ENCODE measurements around the gene AFMID. TPM values are rescaled to one million over a fixed set of nuclear protein-coding genes. Genes with fewer than 3 reads are reported as not detected.
A peak's percentile ranks its signal among the peaks of the same experiment; 100 is the strongest.

Gene AFMID
- total RNA-seq, 4 donors from 2014 or later: 16.5 to 44.3 (median 30.3) TPM

DNA sequence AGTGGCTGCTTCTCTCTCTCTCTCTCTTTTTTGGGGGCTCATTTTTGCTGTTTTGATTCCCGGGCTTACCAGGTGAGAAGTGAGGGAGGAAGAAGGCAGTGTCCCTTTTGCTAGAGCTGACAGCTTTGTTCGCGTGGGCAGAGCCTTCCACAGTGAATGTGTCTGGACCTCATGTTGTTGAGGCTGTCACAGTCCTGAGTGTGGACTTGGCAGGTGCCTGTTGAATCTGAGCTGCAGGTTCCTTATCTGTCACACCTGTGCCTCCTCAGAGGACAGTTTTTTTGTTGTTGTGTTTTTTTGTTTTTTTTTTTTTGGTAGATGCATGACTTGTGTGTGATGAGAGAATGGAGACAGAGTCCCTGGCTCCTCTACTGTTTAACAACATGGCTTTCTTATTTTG, 36.6 kb downstream of the AFMID start:
- Histone ChIP-seq H3K27me3 (peaks cover 0 to 7% (median 0%) of the 10 kb centered on the region in 4 donors), H3K4me3 (no peak overlapping the region), H3K4me1 (peaks cover 0 to 12% (median 9%) of the 10 kb centered on the region in 3 donors), H3K27ac (peak overlapping the region in 2 of 4 donors; percentile 33 to 51), H3K36me3 (peaks cover 0 to 17% (median 0%) of the 10 kb centered on the region in 3 donors), H3K9me3 (no peaks in the 10 kb centered on the region)
- intact Hi-C loops (cut with DNase I): no loop called here
- 71 to 90% methylated on average over 3 of the region's 3 CpGs for WGBS, 2 donors
- TF ChIP-seq, protein P1, sequence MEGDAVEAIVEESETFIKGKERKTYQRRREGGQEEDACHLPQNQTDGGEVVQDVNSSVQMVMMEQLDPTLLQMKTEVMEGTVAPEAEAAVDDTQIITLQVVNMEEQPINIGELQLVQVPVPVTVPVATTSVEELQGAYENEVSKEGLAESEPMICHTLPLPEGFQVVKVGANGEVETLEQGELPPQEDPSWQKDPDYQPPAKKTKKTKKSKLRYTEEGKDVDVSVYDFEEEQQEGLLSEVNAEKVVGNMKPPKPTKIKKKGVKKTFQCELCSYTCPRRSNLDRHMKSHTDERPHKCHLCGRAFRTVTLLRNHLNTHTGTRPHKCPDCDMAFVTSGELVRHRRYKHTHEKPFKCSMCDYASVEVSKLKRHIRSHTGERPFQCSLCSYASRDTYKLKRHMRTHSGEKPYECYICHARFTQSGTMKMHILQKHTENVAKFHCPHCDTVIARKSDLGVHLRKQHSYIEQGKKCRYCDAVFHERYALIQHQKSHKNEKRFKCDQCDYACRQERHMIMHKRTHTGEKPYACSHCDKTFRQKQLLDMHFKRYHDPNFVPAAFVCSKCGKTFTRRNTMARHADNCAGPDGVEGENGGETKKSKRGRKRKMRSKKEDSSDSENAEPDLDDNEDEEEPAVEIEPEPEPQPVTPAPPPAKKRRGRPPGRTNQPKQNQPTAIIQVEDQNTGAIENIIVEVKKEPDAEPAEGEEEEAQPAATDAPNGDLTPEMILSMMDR (IDR thresholded peaks at IDR 0.05): no peak
- DNase-seq: no peak

DNA sequence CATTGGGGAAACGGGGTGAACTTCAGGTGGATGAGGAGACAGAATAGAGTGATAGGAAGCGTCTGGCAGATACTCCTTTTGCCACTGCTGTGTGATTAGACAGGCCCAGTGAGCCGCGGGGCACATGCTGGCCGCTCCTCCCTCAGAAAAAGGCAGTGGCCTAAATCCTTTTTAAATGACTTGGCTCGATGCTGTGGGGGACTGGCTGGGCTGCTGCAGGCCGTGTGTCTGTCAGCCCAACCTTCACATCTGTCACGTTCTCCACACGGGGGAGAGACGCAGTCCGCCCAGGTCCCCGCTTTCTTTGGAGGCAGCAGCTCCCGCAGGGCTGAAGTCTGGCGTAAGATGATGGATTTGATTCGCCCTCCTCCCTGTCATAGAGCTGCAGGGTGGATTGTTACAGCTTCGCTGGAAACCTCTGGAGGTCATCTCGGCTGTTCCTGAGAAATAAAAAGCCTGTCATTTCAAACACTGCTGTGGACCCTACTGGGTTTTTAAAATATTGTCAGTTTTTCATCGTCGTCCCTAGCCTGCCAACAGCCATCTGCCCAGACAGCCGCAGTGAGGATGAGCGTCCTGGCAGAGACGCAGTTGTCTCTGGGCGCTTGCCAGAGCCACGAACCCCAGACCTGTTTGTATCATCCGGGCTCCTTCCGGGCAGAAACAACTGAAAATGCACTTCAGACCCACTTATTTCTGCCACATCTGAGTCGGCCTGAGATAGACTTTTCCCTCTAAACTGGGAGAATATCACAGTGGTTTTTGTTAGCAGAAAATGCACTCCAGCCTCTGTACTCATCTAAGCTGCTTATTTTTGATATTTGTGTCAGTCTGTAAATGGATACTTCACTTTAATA, 37.3 kb downstream of the AFMID start:
- Histone ChIP-seq H3K27ac (no peak overlapping the region), H3K36me3 (peaks cover 0 to 17% (median 0%) of the 10 kb centered on the region in 3 donors), H3K9me3 (no peaks in the 10 kb centered on the region), H3K4me1 (peaks cover 0 to 12% (median 9%) of the 10 kb centered on the region in 3 donors), H3K4me3 (no peak overlapping the region), H3K27me3 (peaks cover 0 to 14% (median 0%) of the 10 kb centered on the region in 4 donors)
- no peak for DNase-seq
- intact Hi-C loops (cut with DNase I): no loop called here
- WGBS, 2 donors: 70 to 84% methylated on average over 22 to 23 of the region's 27 CpGs
- no peak for TF ChIP-seq POLR2A (IDR thresholded peaks at IDR 0.05)
- TF ChIP-seq, protein P1 (IDR thresholded peaks at IDR 0.05): no peak

DNA sequence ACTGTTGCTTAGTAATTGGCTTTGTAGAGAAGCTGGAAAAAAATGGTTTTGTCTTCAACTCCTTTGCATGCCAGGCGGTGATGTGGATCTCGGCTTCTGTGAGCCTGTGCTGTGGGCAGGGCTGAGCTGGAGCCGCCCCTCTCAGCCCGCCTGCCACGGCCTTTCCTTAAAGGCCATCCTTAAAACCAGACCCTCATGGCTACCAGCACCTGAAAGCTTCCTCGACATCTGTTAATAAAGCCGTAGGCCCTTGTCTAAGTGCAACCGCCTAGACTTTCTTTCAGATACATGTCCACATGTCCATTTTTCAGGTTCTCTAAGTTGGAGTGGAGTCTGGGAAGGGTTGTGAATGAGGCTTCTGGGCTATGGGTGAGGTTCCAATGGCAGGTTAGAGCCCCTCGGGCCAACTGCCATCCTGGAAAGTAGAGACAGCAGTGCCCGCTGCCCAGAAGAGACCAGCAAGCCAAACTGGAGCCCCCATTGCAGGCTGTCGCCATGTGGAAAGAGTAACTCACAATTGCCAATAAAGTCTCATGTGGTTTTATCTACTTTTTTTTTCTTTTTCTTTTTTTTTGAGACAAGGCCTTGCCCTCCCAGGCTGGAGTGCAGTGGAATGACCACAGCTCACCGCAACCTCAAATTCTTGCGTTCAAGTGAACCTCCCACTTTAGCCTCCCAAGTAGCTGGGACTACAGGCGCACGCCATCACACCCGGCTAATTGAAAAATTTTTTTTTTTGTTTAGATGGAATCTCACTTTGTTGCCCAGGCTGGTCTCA, 38.1 kb downstream of the AFMID start:
- peaks cover 0 to 12% (median 9%) of the 10 kb centered on the region in 3 donors for H3K4me1 ChIP-seq
- H3K4me3 ChIP-seq: no peak overlapping the region
- peaks cover 0 to 22% (median 0%) of the 10 kb centered on the region in 4 donors for H3K27me3 ChIP-seq
- TF ChIP-seq, protein P1 (IDR thresholded peaks at IDR 0.05): no peak
- no peak for TF ChIP-seq POLR2A (IDR thresholded peaks at IDR 0.05)
- H3K27ac ChIP-seq: no peak overlapping the region
- 95% methylated on average over 13 to 15 of the region's 16 CpGs for WGBS, 2 donors
- H3K9me3 ChIP-seq: no peaks in the 10 kb centered on the region
- H3K36me3 ChIP-seq: peaks cover 0 to 17% (median 0%) of the 10 kb centered on the region in 3 donors
- intact Hi-C loops (cut with DNase I): no loop called here
- no peak for DNase-seq

DNA sequence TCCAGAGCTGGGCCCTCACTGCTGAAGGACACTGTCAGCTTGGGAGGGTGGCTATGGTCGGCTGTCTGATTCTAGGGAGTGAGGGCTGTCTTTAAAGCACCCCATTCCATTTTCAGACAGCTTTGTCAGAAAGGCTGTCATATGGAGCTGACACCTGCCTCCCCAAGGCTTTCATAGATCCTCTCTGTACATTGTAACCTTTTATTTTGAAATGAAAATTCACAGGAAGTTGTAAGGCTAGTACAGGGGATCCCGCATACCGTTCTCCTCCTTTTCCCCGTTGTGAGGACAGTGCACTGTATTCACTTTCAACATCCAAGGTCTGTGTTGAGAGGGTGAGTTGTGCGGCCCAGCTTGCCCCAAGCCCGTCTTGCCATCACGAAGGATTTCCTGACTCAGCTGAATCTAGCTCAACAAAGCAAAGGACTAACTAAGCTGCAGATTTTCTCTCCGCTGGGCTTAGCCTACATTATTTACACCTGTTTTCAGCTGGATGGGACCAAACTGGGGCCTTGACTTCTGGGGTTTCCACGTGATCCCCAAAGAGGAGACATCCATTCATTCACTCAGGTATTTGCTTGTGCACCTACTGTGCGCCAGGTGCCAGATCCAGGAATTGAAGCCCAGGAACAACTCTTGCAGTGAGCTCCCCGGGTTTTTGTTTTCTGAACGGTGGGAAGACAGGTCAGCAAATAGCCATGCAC, 39.0 kb downstream of the AFMID start:
- no peak overlapping the region for H3K4me3 ChIP-seq
- H3K9me3 ChIP-seq: no peaks in the 10 kb centered on the region
- peaks cover 0 to 31% (median 4%) of the 10 kb centered on the region in 4 donors for H3K27me3 ChIP-seq
- WGBS, 2 donors: 62 to 76% methylated on average over 11 of the region's 12 CpGs
- H3K4me1 ChIP-seq: peaks cover 0 to 12% (median 9%) of the 10 kb centered on the region in 3 donors
- peaks cover 0 to 17% (median 0%) of the 10 kb centered on the region in 3 donors for H3K36me3 ChIP-seq
- no peak for TF ChIP-seq POLR2A (IDR thresholded peaks at IDR 0.05)
- TF ChIP-seq, protein P1 (IDR thresholded peaks at IDR 0.05): no peak
- H3K27ac ChIP-seq: peak overlapping the region in 1 of 4 donors; percentile 56
- no peak for DNase-seq
- intact Hi-C loops (cut with DNase I): no loop called here
